ENCODE results near the gene DDX39B.
A peak's percentile ranks its signal among the peaks of the same experiment; 100 is the strongest.

Gene DDX39B

DNA sequence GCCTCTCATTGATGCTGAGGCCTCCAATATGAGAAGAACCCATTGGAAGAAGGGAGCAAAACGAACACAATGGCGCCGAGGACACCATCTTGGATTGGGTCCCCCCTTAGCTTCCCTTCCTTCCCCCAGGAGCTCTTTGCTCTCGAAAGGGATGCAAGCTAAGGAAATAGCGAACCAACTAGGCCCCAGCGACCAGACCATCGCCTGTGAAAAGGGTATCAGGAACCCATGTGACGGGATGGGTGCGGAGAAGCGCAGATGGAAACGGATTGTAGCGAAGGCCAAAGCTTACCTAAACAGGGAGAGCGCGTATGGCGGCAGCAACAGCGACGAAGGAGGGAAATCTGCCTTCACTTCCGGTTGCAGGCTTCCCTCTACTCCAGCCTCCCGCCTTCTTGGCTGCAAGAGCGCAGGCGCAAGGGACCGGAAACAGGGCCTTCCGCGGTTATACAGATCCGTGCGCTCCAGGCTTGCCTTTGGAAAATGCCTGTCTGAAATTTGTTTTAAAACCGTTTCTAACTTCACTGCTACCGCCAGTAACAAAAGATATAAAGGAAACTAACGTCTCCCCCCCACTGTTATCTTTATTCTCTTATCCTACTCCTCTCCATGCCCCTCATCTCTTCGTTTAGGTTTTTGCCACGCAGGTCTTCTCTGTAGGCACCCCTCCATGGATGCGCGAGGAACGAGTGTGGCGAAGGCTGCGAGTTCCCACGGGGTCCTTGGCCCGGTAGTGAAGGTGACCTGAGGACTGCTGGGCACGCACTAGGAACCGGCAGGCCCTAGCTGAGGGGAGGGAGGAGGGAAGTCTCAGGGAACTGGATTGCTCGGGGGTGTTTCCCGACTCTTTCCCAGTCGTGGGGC, at the start of gene DDX39B (continued):
- TF ChIP-seq, protein P1, sequence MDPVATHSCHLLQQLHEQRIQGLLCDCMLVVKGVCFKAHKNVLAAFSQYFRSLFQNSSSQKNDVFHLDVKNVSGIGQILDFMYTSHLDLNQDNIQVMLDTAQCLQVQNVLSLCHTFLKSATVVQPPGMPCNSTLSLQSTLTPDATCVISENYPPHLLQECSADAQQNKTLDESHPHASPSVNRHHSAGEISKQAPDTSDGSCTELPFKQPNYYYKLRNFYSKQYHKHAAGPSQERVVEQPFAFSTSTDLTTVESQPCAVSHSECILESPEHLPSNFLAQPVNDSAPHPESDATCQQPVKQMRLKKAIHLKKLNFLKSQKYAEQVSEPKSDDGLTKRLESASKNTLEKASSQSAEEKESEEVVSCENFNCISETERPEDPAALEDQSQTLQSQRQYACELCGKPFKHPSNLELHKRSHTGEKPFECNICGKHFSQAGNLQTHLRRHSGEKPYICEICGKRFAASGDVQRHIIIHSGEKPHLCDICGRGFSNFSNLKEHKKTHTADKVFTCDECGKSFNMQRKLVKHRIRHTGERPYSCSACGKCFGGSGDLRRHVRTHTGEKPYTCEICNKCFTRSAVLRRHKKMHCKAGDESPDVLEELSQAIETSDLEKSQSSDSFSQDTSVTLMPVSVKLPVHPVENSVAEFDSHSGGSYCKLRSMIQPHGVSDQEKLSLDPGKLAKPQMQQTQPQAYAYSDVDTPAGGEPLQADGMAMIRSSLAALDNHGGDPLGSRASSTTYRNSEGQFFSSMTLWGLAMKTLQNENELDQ (tag by site-specific recombination; IDR thresholded peaks at IDR 0.05; ENCODE audit: low read depth): no peak
- TF ChIP-seq, protein P2, sequence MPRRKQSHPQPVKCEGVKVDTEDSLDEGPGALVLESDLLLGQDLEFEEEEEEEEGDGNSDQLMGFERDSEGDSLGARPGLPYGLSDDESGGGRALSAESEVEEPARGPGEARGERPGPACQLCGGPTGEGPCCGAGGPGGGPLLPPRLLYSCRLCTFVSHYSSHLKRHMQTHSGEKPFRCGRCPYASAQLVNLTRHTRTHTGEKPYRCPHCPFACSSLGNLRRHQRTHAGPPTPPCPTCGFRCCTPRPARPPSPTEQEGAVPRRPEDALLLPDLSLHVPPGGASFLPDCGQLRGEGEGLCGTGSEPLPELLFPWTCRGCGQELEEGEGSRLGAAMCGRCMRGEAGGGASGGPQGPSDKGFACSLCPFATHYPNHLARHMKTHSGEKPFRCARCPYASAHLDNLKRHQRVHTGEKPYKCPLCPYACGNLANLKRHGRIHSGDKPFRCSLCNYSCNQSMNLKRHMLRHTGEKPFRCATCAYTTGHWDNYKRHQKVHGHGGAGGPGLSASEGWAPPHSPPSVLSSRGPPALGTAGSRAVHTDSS (tag by site-specific recombination; IDR thresholded peaks at IDR 0.05): peak; percentile 27; the same call in 1 of the 2 replicates
- TF ChIP-seq ZNF214 (tag by site-specific recombination; IDR thresholded peaks at IDR 0.05; ENCODE audit: borderline replicate concordance) (no peak), ZIC2 (tag by site-specific recombination; IDR thresholded peaks at IDR 0.05) (peak; percentile 79), ZNF530 (tag by site-specific recombination; IDR thresholded peaks at IDR 0.05; ENCODE audit: low read depth) (no peak), ZNF121 (tag by site-specific recombination; IDR thresholded peaks at IDR 0.05) (no peak; the same call in 1 of the 2 replicates), ZSCAN30 (tag by site-specific recombination; IDR thresholded peaks at IDR 0.05) (peak; percentile 17; the same call in 1 of the 2 replicates), SCRT2 (tag by site-specific recombination; IDR thresholded peaks at IDR 0.05) (peak; percentile 79), ZNF664 (tag by site-specific recombination; IDR thresholded peaks at IDR 0.05) (no peak), ZNF670 (tag by site-specific recombination; IDR thresholded peaks at IDR 0.05; ENCODE audit: low read depth) (no peak), ZNF341 (tag by site-specific recombination; IDR thresholded peaks at IDR 0.05; ENCODE audit: low read depth) (peak; percentile 64), ZNF629 (tag by site-specific recombination; IDR thresholded peaks at IDR 0.05) (peak; percentile 81), KLF1 (tag by site-specific recombination; IDR thresholded peaks at IDR 0.05) (no peak), ZNF501 (tag by site-specific recombination; IDR thresholded peaks at IDR 0.05) (peak; percentile 93; the same call in 1 of the 2 replicates), IKZF3 (tag by site-specific recombination; IDR thresholded peaks at IDR 0.05) (no peak; the same call in 1 of the 2 replicates), KLF16 (tag by site-specific recombination; IDR thresholded peaks at IDR 0.05) (peak; percentile 70; the same call in 1 of the 2 replicates), ZNF2 (tag by site-specific recombination; IDR thresholded peaks at IDR 0.05) (peak; percentile 98), ZNF600 (tag by site-specific recombination; IDR thresholded peaks at IDR 0.05) (no peak), ZNF529 (tag by site-specific recombination; IDR thresholded peaks at IDR 0.05; ENCODE audit: insufficient replicate concordance) (no peak), ZNF521 (tag by site-specific recombination; IDR thresholded peaks at IDR 0.05) (no peak), ZNF571 (tag by site-specific recombination; IDR thresholded peaks at IDR 0.05) (no peak), ZNF248 (tag by site-specific recombination; IDR thresholded peaks at IDR 0.05) (no peak), MEIS1 (CRISPR knock-in tag; IDR thresholded peaks at IDR 0.05; ENCODE audit: borderline replicate concordance) (no peak), ZNF660 (tag by site-specific recombination; IDR thresholded peaks at IDR 0.05) (peak; percentile 73), MZF1 (tag by site-specific recombination; IDR thresholded peaks at IDR 0.05; ENCODE audit: borderline replicate concordance) (no peak), ZNF423 (tag by site-specific recombination; IDR thresholded peaks at IDR 0.05) (no peak), ZNF114 (tag by site-specific recombination; IDR thresholded peaks at IDR 0.05) (no peak)
- TF ChIP-seq, protein P3, sequence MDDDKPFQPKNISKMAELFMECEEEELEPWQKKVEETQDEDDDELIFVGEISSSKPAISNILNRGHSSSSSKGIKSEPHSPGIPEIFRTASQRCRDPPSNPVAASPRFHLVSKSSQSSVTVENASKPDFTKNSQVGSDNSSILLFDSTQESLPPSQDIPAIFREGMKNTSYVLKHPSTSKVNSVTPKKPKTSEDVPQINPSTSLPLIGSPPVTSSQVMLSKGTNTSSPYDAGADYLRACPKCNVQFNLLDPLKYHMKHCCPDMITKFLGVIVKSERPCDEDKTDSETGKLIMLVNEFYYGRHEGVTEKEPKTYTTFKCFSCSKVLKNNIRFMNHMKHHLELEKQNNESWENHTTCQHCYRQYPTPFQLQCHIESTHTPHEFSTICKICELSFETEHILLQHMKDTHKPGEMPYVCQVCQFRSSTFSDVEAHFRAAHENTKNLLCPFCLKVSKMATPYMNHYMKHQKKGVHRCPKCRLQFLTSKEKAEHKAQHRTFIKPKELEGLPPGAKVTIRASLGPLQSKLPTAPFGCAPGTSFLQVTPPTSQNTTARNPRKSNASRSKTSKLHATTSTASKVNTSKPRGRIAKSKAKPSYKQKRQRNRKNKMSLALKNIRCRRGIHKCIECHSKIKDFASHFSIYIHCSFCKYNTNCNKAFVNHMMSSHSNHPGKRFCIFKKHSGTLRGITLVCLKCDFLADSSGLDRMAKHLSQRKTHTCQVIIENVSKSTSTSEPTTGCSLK (tag by site-specific recombination; IDR thresholded peaks at IDR 0.05): no peak
- TF ChIP-seq, protein P4, sequence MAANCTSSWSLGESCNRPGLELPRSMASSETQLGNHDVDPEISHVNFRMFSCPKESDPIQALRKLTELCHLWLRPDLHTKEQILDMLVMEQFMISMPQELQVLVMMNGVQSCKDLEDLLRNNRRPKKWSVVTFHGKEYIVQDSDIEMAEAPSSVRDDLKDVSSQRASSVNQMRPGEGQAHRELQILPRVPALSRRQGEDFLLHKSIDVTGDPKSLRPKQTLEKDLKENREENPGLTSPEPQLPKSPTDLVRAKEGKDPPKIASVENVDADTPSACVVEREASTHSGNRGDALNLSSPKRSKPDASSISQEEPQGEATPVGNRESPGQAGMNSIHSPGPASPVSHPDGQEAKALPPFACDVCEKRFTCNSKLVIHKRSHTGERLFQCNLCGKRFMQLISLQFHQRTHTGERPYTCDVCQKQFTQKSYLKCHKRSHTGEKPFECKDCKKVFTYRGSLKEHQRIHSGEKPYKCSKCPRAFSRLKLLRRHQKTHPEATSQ (tag by site-specific recombination; IDR thresholded peaks at IDR 0.05): 0 out of 2 replicates have a peak, but pooled peaks have one; percentile 46
- TF ChIP-seq, protein P5, sequence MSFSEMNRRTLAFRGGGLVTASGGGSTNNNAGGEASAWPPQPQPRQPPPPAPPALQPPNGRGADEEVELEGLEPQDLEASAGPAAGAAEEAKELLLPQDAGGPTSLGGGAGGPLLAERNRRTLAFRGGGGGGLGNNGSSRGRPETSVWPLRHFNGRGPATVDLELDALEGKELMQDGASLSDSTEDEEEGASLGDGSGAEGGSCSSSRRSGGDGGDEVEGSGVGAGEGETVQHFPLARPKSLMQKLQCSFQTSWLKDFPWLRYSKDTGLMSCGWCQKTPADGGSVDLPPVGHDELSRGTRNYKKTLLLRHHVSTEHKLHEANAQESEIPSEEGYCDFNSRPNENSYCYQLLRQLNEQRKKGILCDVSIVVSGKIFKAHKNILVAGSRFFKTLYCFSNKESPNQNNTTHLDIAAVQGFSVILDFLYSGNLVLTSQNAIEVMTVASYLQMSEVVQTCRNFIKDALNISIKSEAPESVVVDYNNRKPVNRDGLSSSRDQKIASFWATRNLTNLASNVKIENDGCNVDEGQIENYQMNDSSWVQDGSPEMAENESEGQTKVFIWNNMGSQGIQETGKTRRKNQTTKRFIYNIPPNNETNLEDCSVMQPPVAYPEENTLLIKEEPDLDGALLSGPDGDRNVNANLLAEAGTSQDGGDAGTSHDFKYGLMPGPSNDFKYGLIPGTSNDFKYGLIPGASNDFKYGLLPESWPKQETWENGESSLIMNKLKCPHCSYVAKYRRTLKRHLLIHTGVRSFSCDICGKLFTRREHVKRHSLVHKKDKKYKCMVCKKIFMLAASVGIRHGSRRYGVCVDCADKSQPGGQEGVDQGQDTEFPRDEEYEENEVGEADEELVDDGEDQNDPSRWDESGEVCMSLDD (tag by site-specific recombination; IDR thresholded peaks at IDR 0.05): peak; percentile 76
